GM12801 (cell line): ENCODE results near the gene LIFR.

Source experiments
- TF ChIP-seq, protein P1 (sequence below): IDR thresholded peaks from one replicate; pipeline ENCODE4 v1.5.1; 2011; ENCODE audit warnings: control low read depth; ENCODE audit not compliant: insufficient read length; ENCODE audit errors: extremely low read depth

Gene LIFR

DNA sequence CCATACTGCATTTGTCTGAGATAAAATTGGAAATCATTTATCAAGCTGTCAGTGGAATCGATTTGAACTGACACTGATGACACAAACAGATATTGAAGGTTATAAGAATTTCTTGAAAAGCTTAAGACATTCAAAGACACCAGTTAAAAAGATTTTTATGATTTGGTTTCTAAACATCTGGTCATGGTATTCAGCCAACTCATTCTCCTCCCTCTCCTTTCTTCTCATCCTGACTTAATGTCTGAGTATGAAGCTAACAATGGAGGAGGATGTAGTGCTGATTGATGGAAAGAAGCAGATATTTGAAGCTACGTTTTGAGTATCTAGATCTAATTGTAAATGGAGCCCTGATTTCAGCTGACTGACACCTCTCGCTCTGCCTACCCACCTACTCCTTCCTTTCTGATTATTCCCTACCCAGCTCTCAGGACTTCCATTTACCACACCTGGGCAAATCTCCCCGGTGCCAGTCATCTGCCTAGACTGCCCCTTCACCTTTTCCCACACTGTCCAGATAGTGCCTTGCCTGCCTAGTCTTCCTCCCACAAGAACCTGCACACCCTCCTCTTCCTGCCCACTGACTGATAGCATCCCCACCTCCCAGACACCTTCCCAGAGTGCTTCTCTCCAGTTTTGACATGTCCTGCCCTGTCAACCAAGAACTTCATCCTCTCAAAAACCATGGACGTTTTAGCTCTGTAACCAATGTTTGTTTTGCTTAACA, 20.7 kb upstream of the LIFR start:
- TF ChIP-seq, protein P1, sequence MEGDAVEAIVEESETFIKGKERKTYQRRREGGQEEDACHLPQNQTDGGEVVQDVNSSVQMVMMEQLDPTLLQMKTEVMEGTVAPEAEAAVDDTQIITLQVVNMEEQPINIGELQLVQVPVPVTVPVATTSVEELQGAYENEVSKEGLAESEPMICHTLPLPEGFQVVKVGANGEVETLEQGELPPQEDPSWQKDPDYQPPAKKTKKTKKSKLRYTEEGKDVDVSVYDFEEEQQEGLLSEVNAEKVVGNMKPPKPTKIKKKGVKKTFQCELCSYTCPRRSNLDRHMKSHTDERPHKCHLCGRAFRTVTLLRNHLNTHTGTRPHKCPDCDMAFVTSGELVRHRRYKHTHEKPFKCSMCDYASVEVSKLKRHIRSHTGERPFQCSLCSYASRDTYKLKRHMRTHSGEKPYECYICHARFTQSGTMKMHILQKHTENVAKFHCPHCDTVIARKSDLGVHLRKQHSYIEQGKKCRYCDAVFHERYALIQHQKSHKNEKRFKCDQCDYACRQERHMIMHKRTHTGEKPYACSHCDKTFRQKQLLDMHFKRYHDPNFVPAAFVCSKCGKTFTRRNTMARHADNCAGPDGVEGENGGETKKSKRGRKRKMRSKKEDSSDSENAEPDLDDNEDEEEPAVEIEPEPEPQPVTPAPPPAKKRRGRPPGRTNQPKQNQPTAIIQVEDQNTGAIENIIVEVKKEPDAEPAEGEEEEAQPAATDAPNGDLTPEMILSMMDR: no peak

DNA sequence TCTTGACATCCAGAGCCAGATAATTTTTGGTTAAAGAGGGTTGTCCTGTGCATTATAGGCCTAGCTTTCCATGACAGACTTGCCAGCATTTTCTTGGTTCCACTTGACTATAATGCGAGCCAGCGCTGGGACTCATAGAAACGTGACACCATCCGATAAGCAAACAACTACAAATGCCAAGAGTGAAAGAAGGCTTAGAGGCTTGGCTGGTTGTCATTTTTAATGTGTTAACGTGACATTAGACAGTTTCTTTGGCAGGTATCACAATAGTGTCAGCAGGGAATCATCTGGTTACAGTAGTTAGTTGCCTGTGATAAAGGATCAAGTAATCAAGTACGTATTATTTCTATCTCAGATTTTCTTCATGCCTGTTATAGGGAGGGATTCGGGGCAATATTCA, 20.0 kb upstream of the LIFR start:
- TF ChIP-seq, protein P1: no peak

DNA sequence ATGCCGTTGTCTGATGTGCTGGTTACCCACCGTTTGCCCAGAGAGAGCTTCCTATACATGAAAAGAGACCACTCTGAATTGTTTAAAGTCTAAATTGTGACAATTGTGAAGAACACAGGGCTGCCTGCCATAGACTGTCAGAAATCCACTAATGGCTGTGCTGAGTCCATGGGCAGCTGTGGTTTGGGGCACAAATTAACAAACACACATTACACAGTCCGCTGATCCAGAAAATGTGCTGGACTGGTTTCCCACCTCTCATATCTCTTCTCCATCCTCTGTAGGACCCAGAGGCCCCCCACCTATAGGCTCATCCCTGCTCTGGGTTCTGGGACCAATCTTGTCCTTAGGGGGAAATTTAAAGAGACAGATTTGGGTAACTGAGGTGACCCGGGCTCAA, 19.0 kb upstream of the LIFR start:
- TF ChIP-seq, protein P1: no peak

DNA sequence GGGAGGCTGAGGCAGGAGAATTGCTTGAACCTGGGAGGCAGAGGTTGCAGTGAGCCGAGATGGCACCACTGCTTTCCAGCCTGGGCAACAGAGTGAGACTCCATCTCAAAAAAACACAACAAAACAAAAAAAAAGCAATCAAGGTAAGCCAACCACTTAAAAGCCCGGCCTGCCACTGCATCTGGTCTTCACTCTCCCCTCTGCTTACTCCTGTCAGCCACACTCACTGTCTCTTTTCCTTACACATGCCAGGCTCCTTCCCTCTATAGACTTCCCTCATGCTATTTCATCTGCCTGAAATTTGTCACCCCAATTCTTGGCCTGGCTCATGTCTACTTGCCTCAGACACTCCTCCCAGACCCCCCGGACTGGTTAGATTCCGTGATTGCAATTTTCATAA, 17.6 kb upstream of the LIFR start:
- TF ChIP-seq, protein P1: no peak

DNA sequence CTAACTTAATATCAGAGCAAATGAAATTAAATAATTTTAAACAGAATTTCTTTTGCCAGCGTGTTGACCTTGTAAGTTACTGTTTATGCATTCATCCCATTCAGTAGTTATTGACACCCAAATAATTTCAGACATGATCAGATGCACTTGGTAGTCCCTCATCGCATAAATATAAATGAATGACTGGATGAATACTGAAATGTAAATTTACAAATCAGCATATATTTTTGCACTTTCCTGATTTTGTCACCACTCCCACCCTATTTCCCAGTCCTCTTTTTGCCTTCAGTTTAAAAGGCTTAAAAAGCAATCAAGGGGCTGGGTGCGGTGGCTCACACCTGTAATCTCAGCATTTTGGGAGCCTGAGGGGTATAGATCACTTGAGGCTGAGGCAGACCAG, 17.1 kb upstream of the LIFR start:
- TF ChIP-seq, protein P1: no peak

DNA sequence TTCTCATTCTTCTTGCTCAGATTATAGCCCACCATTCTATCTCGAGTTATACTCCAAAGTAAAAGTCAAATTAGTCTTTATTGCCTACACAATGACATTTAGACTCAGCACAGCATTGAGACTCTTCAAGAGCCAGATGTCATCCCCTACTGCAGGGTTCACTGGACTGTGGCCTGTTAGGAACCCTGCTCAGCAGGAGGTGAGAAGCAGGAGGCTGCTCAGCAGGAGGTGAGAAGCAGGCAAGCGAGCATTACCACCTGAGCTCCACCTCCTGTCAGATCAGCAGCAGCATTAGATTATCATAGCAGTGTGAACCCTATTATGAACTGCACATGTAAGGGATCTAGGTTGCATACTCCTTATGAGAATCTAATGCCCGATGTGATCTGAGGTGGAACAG, 12.7 kb upstream of the LIFR start:
- TF ChIP-seq, protein P1: no peak

DNA sequence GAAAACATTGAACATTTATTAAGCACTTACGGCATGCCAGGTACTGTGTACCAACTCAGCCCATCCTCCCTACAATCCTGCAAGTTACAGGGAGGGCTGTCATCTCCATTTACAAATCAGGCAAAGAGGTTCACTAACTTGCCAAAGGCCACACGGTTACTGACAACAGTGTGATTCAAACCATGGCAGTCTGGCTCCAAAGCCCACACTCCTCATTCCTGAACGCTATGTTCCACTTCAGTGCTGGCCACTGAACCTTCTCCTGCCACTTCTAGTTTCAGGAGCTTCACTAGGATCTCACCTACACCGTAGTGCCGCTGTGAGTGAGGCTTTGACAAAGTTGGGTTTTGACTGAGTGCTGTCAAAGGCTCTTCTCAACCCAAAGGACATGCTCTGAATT, 7.2 kb upstream of the LIFR start:
- TF ChIP-seq, protein P1: no peak
